Renal cortical epithelial cell (primary cell): ENCODE results near the gene HK2. TPM values are rescaled to one million over a fixed set of nuclear protein-coding genes. Genes with fewer than 3 reads are reported as not detected.
"Not testable (repeated sequence)": the region's sequence is repeated elsewhere in the genome, so short reads cannot be mapped to it uniquely, and the experiment has no call there.

Experiments
- DNase-seq: peaks from one replicate; pipeline ENCODE4 v3.0.0-alpha.2; 2011; ENCODE audit warnings: low read depth
- total RNA-seq: library from RNA; depleted of rRNA; stranded (reverse); fragments of >200 nt; gene quantifications from 2 replicates; pipeline ENCODE4 v1.2.3, GENCODE V29; 2014

The HK2 gene
- total RNA-seq = 12.0 and 25.6 TPM in 2 replicates

DNA sequence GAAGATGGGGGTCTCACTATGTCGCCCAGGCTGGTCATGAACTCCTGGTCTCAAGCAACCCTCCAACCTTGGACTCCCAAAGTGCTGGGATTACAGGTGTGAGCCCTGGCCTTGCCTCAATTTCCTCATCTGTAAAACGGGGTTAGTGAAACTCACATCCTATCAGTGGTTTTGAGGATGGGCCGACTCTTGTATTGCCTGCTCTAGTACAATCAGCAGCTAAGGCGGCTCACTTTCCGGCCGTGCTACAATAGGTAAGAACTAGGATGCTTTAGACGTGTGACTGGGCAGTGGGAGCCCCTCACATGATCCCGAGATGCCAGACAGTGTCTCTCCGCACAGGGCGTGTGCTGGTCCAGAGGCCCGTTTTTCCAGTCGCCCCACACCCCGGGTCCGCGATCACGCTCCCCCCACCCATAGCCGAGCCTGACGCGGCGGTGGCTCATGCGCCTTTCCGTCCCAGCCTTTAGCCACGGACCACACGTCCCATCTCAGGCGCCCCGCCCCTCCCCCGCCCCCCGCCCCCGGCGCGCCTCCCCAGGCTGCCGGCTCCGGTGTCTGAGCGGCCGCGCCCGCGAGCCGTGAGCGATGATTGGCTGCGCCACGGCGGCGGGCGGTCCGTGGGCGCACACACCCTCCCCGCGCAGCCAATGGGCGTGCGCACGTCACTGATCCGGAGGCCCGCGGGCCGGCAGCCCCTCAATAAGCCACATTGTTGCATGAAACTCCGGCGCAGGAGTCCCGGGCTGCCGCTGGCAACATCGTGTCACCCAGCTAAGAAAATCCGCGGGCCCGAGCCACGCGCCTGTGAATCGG, at the start of gene HK2:
TSS of gene HK2 (plus strand) at position 710 of the 816 bp plus-strand sequence. CDS start 454 bp downstream, outside the sequence.
- peak; percentile 48 for DNase-seq

DNA sequence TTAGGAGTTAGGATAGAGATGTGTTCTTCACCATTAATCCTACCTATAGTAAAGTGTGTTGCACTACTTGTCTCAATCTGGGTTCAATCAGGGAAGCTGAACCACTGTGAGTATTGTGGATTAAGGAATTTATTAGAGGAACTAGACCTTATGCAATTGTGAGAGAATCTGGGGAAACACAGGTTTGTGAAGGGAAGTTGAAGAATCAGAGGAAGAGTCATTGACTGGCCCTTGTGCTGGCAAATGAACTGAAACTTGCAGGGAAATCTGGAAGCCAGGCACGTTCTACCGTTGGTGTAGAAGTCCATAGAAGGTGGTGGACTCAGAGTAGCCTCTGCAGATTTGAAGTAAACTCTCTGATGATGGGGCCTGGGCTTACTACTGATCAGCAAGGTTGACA, 44.7 kb upstream of the HK2 start:
- DNase-seq = no peak

DNA sequence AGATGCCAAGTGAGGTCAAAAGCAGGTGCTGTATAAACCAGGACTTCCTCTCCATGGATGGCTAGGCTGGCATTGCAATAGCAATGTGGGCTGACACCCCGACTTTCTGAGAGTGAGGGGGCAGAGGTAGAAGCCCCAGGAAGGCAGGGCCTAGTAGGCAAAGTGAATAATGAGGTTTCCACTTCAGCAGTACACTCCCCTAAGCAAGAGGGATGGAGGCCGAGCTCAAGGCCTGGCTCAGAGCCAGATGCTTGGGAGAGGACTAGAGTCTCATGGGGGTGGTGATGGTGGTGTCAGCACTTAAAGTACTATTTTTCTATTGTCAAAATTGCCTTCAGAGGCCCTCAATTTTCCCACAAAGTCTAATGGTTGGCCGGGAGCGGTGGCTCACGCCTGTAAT, 41.6 kb upstream of the HK2 start:
- DNase-seq = no peak

DNA sequence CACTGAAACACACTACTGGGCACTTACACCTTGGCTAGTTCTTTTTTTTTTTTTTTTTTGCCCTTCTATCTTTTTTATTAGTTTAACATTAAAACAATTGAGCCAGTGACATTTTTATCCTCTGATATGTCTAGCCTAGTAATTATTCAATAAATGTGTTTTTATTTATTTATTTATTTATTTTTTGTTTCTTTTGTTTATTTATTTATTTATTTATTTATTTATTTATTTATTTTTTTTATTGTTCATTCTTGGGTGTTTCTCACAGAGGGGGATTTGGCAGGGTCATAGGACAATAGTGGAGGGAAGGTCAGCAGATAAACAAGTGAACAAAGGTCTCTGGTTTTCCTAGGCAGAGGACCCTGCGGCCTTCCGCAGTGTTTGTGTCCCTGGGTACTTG, 39.0 kb upstream of the HK2 start:
- DNase-seq = not testable (repeated sequence)

DNA sequence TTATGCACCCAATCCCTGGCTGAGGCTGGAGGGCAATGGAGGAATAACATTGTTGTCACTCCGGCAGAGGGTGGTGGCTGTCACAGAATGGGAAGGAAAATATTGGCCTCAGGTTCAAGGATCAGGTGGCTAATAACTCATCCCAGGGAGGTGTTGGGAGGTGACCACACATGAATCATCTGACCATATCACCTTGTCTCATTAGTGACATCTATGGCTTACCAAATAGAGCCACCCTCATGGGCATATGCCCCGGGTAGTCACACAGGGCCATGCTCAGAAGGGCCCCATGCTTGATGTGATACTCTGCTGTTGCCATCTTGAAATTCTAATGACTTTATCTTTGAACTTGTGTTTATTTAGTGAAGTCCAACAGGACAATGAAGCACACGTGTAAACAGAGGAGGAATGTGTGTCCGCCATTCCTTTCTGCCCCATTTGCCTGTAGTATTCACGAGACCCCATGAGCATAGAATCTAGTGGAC, 27.5 kb upstream of the HK2 start:
- no peak for DNase-seq

DNA sequence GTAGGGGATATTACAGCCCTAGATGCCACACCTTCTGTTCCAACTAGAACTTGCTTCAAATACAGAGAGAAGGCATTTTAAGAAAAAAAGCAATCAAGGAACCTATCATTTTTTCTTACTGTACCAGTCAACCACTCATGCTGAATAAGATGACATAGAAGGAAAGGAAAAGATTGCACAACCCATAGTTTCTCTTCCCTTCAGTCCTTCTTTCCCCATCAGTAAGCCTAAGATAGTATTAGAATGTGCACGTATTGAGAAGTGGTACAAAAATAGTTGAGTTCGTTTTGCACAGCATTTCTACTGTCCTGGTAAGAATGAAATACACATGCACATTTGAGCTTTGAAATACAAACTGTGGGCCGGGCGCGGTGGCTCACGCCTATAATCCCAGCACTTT, 27.0 kb upstream of the HK2 start:
- DNase-seq = no peak

DNA sequence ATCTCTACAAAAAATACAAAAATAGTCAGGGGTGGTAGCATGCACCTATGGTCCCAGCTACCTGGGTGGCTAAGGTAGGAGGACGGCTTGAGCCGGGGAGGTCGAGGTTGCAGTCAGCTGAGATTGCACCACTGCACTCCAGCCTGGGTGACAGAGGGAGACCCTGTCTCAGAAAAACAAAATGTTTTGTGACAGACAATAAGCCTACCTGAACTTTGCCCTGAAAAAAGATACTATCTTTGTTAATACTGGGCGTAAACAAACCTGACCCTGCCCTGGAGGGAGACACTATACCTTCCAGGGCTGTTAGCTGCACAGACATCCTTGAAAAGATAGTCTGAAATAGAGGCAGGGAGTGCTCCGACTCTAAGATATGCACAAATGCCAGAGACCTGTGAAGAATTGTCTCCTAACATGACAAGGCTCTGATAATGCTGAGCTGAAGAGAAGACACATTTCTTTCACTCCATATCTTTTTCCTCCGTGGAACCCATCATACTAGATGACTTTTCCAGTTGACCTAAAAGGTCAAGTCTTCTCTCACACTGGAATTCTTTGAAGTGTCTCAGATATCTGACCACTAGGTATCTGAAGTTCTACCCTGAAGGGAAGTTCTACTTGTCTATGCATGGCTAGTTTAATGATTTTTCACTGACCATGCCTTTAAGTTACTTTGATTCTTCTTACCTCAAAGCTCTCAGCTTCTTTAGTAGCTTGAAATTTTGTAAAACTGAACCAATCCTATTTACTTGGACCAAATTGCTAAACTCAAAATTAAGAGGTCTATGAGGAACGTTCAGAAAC, 20.9 kb upstream of the HK2 start:
- DNase-seq = peak; percentile 57

DNA sequence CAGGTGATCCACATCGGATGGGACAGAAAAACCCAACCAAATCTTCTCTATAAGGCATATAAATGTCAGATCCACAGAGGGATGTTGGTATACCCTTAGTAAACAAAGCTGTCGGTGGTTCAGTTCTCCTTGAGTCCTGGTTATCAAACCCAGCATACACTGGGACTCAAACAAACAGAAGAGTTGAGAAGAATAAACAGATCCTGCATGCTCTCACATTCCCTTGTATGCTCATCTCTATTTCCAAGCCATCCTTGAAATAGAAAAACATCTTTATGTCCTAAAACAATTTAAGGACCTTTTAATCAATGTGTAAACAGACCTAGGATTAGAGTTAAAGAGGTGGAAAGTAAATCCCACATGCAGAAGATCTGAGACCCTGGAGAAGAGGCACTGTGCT, 19.8 kb upstream of the HK2 start:
- no peak for DNase-seq

DNA sequence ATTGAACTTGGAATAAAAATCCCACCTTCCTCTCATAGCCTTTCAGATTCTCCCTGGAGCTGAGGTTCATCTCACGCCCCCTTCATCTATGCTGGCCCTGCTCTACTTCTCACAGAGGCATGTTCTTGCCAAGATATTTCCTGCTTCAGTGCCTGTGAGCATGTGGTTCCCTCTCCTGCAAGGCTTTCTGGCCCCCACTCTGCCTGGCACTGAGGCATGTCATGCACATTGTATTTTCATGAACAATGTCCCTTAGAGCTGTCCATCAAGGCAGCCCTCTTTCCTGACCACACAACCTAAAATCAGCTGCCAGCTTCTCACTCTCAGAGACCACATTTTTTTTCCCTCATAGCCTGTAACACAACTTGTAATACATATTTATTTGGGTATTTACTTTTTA, 18.0 kb upstream of the HK2 start:
- peak; percentile 83 for DNase-seq

DNA sequence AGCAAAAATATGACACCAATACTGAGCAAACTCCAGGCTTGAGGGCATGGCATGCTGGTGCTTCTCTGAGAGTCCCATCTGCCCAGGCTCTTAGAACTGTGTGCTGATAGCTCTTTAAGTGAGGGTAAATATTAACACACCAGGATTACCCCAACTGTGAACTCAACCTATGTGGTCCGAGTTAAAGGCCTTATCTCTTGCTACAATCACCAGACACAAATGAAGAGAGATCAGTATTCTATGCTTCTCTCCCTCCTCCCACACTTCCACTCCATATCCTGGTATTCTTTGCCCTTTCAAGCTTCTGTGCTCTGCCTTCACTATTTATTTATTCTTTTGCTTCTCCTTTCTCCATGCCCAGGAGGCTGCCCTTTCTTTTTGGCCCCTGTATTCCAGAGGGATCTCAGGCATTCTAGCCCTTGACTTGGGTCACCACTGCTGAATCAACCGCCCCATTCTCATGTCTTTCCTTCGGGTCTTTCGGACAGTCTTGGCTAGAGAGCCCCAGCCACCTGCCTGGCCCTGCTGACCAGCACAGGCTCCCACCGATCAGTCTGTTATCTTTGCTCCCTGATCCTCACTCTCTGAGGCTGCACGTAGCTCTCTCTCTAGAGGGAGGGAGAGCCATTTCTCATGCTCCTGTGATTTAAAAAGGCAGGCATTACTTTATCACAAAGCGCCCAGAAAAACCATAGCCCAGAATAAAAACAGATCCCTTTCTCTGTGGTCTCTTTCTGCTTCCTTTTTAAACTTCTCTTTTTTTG, 17.2 kb upstream of the HK2 start:
- no peak for DNase-seq

DNA sequence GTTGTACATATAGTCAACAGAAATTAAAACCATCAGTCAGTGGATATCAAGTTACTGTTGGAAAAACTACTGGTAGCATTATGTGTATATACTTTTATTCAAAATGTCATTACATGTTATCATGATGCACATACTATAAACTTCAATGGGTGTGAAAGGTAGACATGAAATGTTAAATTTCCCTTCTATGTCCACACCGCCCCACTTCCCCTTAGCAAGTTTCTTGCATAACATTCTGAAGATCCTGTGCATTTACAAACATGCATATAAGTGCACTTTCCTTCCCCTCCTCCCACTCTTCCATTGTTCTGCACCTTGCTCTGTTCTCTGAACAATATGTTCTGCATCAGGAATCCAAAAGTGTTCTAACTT, 16.6 kb upstream of the HK2 start:
- DNase-seq = no peak

DNA sequence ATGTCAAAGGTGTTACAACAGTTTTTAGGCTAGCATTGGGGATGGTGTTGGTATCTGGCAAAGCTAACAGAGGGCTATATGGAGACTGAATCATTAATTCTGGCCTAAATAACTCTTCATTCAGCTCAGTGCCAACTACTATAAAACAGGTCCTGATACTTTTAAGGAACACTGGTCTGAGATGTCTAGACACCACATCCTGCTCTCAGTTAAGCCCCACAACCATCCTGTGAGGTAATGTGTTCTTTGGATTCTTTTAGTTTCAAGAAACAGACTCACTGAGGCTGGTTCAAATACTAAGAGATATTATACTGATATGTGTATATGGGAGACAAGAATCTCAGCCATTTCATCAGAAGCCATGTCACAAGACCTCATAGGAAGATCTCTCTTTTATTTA, 14.2 kb upstream of the HK2 start:
- DNase-seq = no peak

DNA sequence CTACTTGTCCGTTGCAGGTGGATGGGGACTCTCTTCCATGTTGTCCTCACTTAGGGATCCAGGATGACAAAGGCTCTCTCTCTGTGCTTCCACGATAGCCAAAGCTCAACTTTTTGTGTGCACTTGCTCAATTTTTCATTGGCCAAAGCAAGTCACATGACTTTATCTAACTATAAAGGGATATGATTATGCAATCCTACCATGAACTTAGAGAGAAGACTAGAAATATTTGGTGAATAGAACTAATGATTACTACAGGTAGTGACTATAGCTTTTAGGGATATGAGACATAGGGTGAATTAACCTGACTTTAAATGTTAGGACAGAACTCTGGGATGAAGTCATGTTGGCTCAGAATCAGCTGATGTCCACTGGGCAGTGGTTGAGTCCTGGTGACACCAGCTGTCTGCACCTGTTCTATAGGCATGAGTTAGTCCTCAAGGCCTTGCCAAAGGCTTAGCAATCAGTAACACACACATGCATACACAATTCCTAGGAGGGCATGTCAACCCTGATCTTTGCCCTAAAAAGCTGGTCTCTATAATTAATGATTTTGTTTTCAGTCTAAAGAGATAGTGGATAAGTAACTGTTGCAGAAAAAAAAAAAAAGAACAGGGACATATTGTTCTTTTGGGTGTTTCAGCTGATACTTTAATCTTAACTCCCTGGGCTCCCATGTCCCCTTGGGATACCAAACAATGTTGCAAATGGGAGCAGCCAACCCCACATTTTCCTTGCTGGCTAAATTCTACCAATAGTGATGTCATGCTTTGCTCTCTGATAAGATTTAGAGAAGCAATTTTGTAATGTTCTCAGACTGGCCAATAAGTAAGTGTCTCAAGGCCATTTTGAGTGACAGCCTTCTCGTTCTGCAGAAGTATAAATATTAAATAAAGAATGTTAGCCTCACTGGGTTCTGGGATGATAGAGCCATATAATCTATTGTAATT, 12.5 kb upstream of the HK2 start:
- DNase-seq = no peak

DNA sequence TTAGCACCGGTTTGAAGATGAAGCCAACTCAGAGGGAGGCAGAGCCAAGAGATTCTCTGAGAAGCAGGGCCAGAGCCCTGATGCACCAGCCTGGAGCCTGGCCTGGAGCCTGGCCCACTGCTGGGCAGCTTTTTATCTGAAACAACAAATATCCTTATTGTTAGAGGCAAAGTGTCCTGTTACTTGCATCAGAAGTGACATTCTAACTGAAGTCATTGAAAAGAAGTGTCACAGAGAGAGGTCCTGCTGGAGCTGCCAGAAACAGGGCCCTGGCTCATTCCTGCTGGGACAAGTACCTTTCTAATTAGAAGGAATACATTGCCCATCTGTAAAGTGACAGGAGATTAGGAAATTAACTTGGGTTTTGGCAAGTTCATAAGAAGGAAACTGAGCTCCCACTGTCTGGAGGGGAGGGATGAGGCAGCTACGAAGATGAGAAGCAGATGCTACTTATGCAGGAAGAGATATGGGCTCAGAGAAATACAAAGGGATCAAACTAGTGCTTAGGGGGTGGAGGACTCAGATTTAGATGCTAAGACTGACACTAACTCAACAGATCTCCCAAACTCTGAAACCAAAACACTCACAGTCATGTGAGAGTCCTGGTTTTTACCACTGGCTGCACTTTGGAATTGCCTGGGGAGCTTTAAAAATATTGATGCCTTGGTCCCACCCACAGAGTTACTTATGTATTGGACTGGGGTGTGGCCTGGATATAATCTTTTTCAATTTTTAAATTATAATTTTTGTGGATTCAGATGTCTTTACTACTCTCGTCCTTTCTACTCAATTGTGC, 11.0 kb upstream of the HK2 start:
- no peak for DNase-seq

DNA sequence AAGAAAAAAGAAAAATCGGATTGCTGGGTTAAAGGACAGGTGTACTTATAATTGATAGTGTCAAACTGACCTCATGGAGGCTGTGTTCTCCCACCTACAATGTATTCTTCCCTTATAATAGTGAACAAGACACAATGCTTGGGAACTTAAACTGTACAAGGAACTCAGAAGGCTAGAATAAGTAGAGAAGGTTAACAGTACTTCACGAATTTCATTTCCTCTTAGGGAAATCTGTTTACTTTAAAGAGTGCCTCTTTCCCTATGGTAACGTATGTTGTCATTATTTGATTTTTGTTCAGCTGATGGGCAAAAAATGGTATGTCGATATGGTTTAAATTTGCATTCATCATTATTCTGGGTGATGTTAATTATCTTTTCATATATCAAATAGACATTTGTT, 9.2 kb upstream of the HK2 start:
- DNase-seq = no peak

DNA sequence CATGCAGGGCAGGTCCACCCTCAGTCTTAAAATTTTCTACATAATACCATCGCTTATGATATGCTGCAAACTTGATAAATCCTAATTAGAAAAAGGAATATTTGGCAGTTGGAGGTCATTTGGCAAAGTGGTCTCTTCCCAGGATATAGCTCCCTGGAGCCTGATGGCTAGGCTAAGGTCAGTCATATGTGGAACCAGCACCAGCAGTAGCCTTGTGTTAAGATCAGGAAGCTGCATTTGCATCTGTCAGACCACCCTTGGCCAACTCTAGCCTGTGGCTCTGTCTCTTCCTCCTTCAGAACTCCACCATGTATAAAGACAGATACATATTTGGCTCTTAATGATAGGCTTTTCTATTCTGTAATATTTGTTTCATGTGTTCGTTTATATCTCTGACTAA, 5.4 kb upstream of the HK2 start:
- no peak for DNase-seq

DNA sequence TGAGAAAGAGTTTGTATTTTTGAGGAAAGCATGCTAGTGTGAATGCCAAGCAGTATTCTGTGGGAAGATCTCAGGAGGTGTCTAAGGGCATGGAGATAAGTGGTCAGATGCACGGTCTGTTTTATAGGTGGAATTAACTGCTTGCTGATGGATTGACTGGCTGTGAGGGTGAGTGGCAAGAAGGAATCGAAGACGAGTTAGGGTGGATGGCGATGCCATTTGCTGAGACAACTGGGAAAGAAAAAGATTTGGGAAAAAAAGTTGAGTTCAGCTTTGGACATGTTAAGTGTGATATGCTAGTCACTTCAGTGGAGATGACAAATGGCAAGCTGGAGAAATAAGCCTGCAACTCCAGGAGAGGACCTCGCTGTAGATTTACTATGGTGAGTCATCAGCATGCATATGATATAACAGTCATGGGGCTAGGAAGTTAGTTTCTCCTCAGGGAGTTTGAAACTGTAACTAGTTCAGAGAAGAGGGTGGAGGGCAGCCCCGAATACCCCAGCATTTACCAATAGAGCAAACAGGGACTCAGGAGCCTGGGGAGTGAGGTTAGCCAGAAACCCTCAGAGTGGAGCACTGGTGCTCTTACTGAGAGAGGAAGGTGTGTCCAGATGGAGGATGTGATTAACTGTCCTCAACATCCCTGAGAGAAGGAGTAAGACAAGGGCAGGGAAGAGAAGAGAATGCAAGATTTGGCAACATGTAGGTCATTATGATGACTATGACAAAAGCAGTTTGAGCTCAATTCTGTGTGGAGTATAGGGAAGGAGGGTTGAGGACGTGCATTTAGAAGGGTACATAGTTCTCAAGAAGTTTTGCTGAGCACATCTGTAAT, 2.0 kb upstream of the HK2 start:
- peak; percentile 57 for DNase-seq

DNA sequence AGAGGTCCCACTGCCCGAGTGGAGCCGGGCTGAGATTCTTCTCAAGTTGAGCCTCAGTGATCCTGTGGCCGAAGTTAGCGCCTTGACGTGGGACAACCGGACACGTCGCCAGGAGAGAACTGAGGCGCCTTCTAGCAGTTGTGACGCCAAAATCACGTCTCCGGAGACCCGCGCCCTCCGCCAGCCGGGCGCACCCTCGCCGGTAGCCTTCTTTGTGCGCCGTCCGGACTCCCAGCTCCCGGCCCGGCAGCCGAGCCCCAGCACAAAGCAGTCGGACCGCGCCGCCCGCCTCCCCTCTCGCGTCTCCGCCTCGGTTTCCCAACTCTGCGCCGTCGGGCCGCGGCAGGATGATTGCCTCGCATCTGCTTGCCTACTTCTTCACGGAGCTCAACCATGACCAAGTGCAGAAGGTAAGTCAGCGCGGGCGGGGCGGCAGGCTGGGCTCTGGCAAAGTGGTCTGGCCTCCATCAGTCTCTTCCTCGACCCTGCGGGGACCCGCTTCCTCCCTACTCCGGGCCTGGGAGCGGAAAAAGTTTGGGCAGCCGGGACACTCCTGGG, 386 bp downstream of the HK2 start:
- not testable (repeated sequence) for DNase-seq
